Activated T-cell treated with anti-CD3 and anti-CD28 coated beads for 4 hours (primary cell): ENCODE results near the gene MMP25.
A peak's percentile ranks its signal among the peaks of the same experiment; 100 is the strongest.
"Not testable (repeated sequence)": the region's sequence is repeated elsewhere in the genome, so short reads cannot be mapped to it uniquely, and the experiment has no call there.

Experiments
- DNase-seq: peaks from one replicate; pipeline ENCODE4 v3.0.0-alpha.2; 2020

Gene MMP25

DNA sequence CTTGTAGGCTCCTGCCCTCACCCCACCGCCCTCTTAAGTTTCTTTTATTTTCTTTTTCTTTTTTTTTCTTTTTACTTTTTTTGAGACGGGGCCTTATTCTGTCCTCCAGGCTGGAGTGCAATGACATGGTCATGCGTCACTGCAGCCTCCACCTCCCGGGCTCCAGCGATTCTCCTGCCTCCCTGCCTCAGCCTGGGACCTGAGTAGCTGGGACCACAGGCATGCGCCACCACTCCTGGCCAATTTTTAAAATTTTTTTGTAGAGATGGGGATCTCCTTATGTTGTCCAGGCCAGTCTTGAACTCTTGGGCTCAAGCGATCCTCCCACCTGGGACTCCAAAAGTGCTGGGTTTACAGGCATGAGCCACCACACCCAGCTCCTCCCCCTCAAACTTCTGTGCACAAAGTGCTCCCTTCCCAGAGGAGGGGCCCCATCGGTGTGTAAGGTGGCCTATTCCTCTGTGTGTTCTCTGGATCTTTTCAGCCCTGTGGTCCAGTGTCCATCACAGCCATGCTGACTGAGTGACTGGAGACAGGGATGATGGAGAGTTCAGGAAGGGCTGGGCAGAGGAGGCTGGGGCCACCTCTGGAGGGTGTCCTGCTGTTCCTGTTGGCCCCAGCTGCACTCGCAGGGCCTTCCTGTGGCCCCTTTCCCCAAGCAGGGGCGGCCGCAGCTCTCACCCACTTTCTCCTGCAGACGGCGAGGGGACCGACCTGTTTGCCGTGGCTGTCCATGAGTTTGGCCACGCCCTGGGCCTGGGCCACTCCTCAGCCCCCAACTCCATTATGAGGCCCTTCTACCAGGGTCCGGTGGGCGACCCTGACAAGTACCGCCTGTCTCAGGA, 10.2 kb downstream of the MMP25 start:
- DNase-seq, result no peak

DNA sequence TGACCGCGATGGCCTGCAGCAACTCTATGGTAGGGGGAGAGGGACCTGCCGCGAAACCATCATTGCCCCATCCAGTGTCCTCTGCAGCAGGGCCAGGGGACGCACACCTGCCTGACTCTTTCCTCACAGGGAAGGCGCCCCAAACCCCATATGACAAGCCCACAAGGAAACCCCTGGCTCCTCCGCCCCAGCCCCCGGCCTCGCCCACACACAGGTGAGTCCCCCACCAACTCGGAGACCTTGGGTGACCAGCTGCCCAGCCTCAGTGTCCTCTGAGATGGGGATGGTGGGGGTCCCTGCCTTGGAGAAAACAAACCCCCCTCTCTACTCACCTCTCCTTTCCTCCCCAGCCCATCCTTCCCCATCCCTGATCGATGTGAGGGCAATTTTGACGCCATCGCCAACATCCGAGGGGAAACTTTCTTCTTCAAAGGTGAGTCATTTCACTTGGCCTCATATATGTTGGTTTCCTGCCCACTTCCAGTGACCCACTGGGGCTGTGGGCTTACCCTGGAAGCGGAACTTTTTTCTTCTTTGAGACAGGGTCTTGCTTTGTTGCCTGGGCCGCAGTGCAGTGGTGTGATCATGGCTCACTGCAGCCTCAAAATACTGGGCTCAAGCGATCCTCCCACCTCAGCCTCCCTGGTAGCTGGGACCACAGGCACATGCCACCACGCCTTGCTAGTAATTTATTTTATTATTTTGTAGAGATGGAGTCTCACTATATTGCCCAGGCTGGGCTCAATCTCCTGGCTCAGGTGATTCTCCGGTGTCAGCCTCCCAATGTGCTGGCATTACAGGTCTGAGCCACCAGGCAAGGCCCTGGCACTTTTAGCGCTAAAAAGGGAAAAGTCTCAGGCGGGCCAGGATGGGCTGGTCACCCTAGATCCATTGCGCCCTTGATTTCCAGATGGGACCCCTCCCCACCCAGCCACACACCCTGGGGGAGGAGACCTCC, 11.1 kb downstream of the MMP25 start:
- no peak for DNase-seq

DNA sequence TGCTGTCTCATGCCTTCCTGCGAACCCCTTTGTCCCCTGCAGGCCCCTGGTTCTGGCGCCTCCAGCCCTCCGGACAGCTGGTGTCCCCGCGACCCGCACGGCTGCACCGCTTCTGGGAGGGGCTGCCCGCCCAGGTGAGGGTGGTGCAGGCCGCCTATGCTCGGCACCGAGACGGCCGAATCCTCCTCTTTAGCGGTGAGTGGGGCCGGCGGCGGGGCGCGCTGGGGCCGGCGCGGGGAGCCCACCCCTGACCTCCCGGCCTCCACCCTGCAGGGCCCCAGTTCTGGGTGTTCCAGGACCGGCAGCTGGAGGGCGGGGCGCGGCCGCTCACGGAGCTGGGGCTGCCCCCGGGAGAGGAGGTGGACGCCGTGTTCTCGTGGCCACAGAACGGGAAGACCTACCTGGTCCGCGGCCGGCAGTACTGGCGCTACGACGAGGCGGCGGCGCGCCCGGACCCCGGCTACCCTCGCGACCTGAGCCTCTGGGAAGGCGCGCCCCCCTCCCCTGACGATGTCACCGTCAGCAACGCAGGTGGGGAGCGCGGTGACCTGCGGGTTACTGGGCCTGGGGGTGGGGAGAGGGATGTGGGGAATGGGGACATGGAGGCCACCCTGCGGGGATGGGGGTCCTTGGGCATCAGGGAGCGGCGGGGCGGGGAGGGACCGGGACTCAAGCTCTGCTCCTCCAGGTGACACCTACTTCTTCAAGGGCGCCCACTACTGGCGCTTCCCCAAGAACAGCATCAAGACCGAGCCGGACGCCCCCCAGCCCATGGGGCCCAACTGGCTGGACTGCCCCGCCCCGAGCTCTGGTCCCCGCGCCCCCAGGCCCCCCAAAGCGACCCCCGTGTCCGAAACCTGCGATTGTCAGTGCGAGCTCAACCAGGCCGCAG, 12.0 kb downstream of the MMP25 start:
- no peak for DNase-seq

DNA sequence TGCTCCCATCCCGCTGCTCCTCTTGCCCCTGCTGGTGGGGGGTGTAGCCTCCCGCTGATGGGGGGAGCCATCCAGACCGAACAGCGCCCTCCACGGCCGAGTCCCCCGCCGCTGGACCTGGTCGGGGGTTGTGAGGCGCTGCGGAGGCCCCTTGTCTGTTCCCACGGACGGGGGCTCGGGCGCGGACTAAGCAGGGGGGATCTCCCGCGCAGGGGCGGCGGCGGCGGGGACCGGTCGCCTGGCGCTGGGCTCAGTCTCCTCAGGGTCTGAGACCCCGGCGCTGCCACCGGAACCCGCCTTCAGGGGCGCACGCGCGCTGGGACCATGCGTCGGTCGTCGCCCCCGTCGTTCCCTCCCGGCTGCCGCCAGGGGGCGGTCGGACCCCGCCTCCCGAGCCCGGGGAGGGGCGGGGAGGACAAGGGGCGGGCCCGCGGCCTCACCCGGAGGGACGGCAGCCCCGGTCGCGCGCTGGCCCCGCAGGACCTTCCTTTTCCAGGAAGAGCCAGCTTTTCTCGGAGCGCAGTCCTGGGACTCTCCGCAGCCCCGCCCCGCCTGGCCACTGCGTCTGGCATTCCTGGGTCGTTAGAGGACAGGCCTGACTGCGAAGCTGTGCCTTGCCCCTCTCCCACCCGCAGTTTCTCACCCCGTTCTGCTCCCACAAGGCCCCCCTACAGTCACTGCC, 12.8 kb downstream of the MMP25 start:
- peak; percentile 80 for DNase-seq

DNA sequence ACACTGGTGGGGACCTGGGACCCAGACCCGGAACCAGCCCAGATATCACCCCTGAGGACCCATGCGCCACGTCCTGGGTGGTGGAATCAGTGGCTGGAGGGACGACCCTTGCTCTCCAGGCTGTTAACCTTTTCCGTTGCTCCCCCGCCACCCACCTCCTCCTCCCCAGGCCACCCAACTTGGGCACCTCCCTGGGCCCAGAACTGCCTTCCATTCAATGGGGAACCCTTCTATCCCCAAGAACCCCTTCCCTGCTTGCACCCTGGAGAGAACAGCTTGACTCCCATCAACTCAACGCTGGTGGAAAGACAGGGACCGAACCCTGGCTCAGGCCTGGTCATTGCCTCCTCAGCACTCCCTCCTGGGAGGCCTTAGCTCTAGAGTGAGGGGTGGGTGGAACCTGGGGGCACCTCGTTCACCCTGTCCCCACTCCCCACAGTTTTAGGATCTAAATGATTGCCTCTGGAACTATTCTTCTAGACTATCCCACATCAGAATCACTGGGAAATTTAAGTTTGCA, 13.4 kb downstream of the MMP25 start:
- no peak for DNase-seq

DNA sequence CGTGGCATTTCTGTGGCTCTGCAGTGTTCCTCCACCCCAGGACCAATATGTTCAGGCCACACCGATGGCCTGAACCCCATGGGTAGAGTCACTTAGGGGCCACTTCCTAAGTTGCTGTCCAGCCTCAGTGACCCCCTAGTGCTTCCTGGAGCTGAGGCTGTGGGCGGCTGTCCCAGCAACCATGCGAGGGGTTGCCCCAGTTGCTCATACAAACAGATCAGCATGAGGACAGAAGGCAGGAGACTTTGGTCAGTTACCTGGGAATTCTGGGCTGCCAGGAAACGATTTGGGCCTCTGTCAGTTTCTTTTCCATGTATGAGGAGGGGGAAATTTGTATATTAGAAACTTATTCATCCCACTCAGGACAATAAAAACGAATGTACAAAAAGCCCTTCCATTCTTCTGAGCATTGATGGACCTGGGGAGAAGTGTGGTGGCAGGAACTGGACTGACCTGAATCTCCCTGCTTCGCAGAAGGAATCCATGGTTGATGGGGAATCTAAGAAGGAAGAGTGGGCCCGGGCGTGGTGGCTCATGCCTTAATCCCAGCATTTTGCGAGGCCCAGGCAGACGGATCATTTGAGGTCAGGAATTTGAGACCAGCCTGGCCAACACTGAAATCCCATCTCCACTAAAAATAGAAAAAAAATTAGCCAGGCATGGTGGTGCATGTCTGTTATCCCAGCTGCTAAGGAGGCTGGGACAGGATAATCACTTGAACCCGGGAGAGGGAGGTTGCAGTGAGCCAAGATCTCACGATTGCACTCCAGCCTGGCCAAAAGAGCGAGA, 14.2 kb downstream of the MMP25 start:
- DNase-seq, result no peak

DNA sequence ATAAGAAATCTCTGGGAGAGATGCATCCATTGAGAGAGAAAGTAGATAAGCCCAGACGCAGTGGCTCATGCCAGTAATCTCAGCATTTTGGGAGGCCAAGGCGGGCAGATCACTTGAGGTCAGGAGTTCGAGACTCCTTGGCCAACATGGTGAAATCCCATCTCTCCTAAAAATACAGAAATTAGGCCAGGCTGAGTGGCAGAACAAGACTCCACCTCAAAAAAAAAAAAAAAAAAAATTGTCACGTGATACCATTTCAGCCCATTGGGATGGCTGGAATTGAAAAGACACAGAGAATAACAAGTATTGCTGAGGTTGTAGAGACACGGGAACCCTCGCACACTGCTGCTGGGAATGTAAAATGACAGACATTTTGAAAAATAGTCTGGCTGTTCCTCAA, 16.2 kb downstream of the MMP25 start:
- DNase-seq, result no peak

DNA sequence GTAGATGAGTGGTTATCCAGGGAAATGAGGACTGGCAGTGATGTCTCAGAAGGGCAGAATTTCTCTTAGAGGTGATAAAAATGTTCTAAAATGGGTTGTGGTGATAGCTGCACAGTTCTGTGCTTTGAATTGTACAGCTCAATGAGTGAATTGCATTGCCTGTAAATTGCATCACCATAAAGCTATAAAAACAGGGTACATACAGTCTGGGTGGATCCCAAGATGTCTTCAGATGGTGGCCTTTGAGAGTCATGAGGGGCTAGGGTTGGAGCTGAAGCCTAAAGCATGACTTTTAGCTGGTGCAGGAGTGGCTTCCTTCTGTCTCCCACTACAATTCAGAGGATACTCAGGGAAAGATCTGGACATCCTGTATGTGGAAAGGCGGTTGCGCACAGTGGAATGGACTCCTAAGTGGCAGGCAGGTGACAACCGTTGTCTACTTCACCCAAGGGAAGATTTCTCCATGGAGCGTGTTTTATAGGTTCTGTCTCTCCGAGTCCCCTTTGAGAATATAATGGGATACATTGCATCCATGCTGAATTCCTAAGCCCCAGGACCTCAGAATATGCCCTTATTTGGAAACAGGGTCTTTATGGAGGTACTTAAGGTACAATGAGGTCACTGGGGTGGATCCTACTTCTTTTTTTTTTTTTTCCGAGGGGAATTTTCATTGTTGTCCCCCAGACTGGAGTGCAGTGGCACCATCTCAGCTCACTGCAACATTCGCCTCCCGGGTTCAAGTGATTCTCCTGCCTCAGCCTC, 17.4 kb downstream of the MMP25 start:
- no peak for DNase-seq

DNA sequence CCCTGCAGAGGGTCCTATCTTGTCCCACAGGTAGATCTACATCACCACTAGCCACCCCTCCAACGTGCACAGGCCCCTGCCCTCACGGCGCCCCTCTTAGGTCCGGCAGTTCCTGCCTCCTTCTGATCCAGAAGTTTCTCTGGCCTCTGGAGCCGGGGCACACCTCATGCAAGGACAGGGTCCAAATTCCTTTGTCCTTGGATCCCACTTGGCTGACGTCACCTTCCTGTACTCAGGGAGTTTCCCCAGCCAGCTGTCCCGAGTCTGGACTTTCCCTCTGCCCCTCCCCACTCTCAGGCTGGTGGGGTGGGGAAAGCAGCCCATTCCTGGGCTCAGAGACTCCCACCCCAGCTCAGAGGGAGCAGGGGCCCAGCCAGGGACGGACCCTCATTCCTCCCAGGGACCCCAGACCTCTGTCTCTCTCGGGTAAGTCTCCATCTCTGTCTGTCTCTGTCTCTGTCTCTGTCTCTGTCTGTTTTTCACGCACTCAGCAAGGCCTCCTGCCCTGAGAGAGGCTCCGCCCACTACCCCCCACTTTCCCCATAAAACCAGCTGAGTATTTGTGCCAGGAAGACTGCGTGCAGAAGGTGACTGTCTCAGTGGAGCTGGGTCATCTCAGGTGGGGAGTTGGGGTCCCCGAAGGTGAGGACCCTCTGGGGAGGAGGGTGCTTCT, 18.8 kb downstream of the MMP25 start, which contains the start of gene IL32:
IL32 (plus strand) TSS at position 572 of the 673 bp plus-strand sequence. CDS start 172 bp downstream, outside the sequence.
- peak; percentile 68 for DNase-seq

DNA sequence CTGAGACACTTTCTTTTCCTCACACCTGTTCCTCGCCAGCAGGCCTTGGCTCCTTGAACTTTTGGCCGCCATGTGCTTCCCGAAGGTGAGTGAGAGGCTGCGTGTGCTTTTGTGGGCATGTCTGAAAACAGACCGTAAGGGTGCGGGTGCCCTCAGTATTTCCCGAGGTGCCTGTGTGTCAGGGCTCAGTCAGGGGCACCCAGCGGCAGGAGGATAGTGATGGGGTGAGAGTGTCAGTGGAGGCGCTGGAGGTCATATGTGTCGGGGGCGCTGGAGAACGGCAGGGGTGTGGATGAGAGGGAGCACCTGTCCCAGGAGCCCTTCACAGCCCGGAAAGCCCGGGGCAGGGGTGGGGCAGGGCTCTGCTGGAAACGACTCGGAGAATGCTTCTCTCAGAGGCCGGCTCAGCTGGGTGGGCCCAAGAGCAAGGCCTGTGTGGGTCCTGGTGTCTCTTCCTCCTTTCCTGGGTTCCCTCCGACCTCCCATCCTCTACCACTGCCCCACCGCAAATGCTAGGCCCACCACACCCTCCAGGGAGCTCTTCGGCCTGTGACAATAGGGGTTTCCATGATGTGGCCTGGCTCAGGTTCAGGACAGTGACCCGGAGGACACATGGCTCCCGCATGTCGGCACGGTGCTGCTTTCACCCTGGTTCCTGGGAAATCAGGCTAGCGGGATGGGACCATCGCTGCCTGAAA, 19.5 kb downstream of the MMP25 start:
- DNase-seq, result no peak

DNA sequence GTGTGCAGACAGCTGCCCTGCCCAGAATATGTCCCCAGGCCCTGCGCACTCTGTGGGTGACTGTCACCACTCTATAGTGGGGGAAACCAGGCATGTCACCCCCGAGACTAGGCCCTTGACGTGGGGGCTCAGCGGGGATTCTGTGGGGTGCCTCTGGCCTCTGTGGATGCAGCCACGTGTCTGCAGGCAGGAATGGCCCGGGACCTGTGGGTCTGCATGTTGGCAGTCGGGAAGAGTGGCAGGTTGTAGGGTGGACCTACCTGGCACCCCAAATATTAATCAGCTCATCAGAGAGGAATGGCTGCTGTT, 20.0 kb downstream of the MMP25 start:
- DNase-seq, result no peak

DNA sequence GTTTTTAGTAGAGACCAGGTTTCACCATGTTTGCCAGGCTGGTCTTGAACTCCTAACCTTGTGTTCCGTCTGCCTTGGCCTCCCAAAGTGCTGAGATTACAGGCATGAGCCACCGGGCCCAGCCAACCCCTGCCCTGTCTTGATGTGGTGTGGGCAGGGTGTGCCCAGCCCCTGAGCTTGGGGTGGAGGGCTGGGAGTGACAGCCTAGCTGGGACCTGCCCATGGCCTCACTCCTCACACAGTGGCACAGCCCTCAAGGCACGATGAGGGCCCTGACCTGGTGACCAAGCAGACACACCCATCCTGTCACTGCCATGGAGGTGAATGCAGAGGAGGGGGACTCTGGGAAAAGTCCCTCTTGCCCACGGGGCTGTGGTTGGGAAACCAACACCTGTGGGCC, 22.1 kb downstream of the MMP25 start:
- no peak for DNase-seq

DNA sequence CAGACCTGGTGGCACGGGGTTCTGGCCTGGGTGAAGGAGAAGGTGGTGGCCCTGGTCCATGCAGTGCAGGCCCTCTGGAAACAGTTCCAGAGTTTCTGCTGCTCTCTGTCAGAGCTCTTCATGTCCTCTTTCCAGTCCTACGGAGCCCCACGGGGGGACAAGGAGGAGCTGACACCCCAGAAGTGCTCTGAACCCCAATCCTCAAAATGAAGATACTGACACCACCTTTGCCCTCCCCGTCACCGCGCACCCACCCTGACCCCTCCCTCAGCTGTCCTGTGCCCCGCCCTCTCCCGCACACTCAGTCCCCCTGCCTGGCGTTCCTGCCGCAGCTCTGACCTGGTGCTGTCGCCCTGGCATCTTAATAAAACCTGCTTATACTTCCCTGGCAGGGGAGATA, 22.8 kb downstream of the MMP25 start:
- DNase-seq, result not testable (repeated sequence)

DNA sequence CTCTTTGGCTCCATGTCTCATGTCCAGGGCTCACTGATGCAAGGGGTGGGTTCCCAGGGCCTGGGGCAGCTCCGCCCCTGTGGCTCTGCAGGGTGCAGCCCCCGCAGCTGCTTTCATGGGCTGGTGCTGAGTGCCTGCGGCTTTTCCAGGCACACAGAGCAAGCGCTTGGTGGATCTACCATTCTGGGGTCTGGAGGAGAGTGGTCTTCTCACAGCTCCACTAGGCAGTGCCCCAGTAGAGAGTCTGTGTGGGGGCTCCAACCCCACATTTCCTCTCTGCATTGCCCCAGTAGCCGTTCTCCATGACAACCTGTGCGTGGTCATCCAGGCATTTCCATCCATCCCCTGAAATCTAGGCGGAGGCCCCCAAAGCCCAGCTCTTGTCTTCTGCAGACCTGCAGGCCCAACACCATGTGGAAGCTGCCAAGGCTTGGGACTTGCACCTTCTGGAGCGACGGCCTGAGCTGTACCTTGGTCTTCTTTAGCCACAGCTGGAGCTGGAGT, 24.3 kb downstream of the MMP25 start:
- no peak for DNase-seq

DNA sequence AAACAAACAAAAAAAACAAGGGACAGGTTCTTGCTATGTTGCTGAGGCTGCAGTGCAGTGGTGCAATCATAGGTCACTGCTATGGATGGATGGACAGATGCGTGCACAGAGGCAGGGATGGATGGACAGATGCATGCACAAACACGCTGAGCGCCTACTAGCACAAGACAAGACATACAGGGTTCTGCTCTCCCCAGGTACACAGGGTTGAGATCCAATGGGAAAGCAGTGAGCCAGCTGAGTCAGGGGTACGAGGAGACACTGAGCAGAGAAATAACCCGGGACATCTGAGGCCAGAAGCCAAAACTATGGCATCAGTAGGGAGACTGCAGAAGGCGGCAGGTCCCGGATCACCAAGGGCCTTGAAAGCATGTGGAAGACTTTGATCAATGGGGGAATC, 25.3 kb downstream of the MMP25 start:
- no peak for DNase-seq

DNA sequence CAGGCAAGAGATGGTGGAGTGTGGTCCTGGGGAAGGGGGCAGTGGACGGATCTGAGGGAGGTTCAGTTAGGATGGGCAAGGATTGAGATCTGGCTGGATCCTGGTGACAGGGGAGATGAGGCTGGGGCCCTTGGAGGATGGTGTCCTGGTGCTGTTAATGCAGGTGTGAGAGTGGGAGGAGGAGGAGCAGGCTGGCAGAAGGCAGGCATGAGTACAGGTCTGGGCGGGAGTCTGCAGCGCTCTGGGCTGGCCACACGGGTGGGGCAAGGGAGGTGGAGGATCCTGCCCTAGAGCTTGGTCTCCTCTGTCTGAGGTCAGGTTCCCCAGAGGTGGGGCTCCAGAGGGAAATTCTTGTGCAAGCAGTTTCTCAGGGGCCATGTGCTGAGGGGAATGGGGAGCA, 25.8 kb downstream of the MMP25 start:
- not testable (repeated sequence) for DNase-seq

DNA sequence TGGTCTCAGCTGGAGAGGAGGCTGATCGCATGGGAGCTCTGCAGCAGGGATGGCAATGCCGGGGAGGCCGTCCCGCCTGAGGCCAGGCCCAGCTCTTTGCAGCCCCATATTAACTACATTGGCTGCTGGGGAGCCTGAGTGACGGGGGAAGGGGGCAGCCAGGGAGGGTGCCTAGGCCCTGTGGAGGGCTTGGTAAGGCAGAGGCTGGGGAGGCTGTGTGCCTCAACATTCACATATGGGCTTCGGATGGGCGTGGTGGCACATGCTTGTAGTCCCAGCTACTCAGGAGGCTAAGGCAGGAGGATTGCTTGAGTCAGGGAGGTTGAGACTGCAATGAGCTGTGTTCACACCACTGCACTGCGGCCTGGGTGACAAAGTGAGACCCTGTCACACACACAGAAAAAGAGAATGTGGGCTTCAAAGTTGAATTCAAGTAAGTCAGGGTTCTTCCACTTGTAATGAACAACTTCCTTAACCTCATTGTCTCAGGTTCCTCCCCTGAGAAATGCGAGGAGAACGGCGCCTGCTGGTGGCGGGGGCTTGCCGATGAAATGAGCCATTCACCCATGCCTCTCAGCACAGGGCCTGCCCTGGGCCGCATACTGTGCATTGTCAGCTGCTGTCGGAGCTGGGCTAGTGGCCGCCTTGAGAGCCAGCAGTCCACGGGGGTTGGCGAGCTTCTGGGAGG, 26.4 kb downstream of the MMP25 start:
- DNase-seq, result not testable (repeated sequence)

DNA sequence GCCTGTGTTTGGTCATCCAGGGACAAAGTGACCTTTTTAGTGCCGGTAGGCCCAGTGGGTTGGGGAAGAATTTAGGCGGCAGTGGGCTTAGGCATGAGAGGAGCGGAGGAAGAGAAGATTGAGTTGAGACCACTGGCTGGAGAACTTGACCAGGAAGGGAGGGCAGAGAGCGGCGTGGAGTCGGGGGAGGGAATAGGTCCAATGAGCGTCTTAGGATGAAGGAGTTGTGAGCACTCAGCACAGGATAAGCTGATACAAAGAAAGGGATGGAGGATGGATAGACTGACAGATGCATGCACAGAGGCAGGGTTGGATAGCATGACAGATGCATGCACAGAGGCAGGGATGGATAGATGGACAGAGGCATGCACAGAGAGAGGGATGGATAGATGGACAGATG, 27.1 kb downstream of the MMP25 start:
- no peak for DNase-seq
